Hair follicular keratinocyte (primary cell): ENCODE data around the gene C16orf89. TPM values are rescaled to one million over a fixed set of nuclear protein-coding genes. Genes with fewer than 3 reads are reported as not detected.

Source experiments
- total RNA-seq: library from RNA; depleted of rRNA; stranded (reverse); fragments of >200 nt; gene quantifications from 2 replicates; pipeline ENCODE4 v1.2.3, GENCODE V29; 2015

The C16orf89 gene, protein sequence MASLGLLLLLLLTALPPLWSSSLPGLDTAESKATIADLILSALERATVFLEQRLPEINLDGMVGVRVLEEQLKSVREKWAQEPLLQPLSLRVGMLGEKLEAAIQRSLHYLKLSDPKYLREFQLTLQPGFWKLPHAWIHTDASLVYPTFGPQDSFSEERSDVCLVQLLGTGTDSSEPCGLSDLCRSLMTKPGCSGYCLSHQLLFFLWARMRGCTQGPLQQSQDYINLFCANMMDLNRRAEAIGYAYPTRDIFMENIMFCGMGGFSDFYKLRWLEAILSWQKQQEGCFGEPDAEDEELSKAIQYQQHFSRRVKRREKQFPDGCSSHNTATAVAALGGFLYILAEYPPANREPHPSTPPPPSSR
- not detected in 2 replicates for total RNA-seq

DNA sequence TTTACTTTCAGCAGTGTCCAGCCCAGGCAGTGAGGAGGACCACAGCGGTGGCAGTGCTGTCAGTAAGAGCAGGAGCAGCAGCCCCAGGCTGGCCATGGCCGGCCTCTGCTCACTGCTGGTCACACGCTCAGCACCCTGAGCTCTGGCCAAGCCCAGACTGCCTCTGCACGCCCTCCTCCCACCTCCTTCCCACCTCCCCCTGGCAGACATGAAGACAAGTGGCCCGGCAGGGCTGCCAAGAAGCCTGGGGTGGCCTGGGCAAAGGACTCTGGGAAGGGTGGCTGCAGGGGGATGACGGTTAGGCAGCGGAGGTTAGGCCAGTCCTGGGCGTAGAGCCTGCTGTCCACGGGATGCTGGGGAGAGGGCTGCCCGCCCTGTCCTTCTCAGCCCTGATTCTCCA is at the start of gene C16orf89:
TSS of gene C16orf89 (minus strand) at position 144 of the 400 bp plus-strand sequence. CDS start at position 96, 48 bp downstream.

DNA sequence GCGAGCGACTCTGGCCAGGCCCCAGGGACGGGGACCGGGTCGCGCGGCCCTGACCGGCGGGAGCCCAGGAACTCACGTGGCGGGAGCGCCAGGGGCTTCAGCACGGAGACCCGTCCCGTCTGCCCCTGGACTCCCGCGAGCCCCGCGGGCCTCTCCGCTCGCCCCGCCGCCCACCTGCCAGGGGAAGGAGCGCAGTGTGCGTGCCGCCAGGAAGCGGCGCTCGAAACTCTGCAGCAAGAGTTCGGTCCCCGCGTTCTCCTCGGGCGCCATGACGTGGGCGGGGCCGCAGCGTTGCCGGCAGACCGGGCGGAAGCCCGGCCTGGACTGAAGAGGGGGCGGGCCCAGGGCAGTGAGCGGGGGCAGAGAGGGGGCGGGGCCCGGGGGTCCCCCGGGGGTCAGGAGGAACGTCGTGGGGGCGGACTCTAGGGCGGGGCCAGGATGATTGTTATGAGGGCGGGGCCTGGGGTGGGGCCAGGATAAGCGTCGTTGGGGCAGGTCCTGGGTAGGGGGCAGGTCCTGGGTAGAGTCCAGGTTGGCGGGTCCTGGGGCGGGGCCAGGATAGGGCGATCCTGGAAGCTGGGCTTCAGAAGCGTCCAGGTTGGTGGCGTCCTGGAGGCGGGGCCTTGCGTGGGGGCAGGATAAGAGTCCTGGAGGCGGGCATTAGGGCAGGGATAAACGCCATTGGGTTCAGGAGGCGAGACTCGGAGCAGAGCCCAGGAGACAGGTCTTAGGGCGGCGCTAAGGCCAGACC is 31.9 kb upstream of the C16orf89 start, which contains the start of gene EEF2KMT:
TSS of gene EEF2KMT (minus strand) at position 326 of the 751 bp plus-strand sequence. CDS start at position 270, 56 bp downstream.

DNA sequence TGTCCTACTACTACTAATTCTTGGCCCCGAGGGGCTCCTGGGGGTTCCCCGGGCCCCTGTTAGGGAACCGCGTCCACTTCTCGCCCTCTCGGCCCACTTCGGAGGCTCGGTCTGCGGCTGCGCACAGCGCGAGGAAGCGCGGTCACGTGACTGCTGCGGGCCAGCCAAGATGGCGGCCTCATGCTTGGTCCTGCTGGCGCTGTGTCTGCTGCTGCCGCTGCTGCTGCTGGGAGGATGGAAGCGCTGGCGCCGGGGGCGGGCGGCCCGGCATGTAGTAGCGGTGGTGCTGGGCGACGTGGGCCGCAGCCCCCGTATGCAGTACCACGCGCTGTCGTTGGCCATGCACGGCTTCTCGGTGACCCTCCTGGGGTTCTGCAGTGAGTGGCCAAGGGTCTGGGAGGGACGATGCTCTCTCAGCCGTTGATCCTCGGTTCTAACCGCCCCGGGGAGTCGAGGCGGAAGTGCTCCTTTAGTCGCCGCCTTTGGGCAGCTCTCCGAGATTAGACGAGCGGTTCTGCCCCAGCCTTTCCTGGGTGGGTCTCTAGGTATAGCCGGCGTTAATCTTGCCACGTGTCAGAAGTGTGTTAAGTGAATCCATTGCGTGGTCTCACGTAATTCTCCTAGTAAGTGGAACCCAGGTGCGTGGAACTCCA is 6.1 kb upstream of the C16orf89 start, which contains the start of gene ALG1:
TSS of gene ALG1 (plus strand) at position 163 of the 653 bp plus-strand sequence. CDS start at position 170, 7 bp downstream.

DNA sequence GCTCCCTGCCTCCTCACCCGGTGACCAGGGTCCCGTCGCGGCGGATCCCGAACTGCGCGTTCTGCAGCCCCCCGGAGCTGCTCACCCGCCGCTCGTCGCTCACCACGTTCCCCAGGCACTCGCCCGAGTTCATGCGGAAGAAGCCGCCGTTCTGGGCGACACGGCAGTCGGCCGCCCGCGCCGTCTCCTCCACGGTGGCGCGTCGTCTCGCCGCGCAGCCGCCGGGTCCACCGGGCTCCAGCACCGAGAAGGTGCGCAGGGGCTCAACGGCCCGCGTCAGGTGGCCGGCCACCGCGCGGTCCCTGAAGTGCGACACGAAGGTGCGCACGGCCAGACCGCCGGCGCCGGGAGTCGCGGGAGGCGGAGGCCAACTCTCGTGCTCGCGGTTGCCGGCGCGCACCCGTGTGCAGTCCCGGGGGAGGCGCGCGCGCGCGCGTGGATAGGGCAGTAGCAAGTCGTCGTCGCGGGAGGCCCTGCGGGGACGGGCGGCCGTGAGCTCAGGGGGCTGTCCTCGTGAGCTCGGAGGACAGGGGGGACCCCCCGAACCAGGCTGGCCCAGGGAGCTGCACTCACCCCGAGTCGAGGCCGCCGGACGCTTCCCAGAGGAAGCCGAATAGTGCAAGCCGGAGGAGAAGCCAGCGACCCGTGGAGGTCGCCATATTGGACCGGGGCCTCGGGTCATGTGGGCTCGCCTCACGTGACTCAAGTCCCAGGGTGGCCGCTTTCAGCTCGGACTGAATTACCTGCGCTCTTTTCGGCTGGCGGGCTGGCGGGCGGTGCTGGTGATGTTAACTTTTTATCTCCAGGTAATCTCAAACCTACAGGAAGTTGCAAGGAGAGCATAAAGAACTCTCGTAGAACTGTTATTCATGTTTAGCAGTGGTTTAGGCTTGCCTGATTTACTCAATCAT is 32.2 kb downstream of the C16orf89 start, which contains the start of gene NAGPA:
TSS of gene NAGPA (minus strand) at position 680 of the 911 bp plus-strand sequence. CDS start at position 659, 21 bp downstream.

Other genes with a start within 250 kb of the C16orf89 start
- gene GLYR1, start 218.7 kb downstream of the C16orf89 start, total RNA-seq, result 20.8 and 27.3 TPM in 2 replicates
- 23.0 and 23.5 TPM in 2 replicates for gene UBN1, start 218.5 kb downstream of the C16orf89 start, total RNA-seq
- 27.0 and 51.1 TPM in 2 replicates for gene PPL, start 128.8 kb downstream of the C16orf89 start, total RNA-seq
- 0.08 TPM in 1 of 2 replicates, not detected in the other for gene SEC14L5, start 107.6 kb downstream of the C16orf89 start, total RNA-seq
- 18.2 and 19.8 TPM in 2 replicates for gene NAGPA, start 32.0 kb downstream of the C16orf89 start, total RNA-seq
- gene ALG1, start 5.9 kb upstream of the C16orf89 start, total RNA-seq, result 22.6 and 25.2 TPM in 2 replicates
- 20.0 and 22.7 TPM in 2 replicates for gene EEF2KMT, start 31.8 kb upstream of the C16orf89 start, total RNA-seq